ENCODE measurements around the gene CSAD. TPM values are rescaled to one million over a fixed set of nuclear protein-coding genes. Genes with fewer than 3 reads are reported as not detected.

CSAD gene
- polyA plus RNA-seq, 1 experiment: 30.7 TPM

- Histone ChIP-seq H3K27me3 (ENCODE audit: control insufficient read depth, insufficient read depth, low read length) (no peaks in the 10 kb centered on the region), H3K36me3 (ENCODE audit: control insufficient read depth, insufficient read depth, low read length) (no peaks in the 10 kb centered on the region), H3K4me3 (ENCODE audit: low read depth, low read length) (no peak overlapping the region)
- ChIA-PET POLR2A (no interaction called here), CTCF (interaction anchor here (1.0 to 2.7 kb wide), 7 partner anchors 10 to 156 kb away, joined by 3 to 27 read pairs (median 4); partner anchors contain the start of gene SOAT2)
- TF ChIP-seq, protein P1, sequence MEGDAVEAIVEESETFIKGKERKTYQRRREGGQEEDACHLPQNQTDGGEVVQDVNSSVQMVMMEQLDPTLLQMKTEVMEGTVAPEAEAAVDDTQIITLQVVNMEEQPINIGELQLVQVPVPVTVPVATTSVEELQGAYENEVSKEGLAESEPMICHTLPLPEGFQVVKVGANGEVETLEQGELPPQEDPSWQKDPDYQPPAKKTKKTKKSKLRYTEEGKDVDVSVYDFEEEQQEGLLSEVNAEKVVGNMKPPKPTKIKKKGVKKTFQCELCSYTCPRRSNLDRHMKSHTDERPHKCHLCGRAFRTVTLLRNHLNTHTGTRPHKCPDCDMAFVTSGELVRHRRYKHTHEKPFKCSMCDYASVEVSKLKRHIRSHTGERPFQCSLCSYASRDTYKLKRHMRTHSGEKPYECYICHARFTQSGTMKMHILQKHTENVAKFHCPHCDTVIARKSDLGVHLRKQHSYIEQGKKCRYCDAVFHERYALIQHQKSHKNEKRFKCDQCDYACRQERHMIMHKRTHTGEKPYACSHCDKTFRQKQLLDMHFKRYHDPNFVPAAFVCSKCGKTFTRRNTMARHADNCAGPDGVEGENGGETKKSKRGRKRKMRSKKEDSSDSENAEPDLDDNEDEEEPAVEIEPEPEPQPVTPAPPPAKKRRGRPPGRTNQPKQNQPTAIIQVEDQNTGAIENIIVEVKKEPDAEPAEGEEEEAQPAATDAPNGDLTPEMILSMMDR (IDR thresholded peaks at IDR 0.05; ENCODE audit: insufficient read depth, low read depth, low read length): no peak
- DNase-seq (ENCODE audit: low read depth): no peak
Measured at GRCh38 chr12:53194973-53195372, 14.2 kb upstream of the CSAD start.

GRCh38 chr12:53193985-53194716 is 13.4 kb upstream of the CSAD start:
- Histone ChIP-seq H3K4me3 (ENCODE audit: low read depth, low read length) (no peak overlapping the region), H3K36me3 (ENCODE audit: control insufficient read depth, insufficient read depth, low read length) (no peaks in the 10 kb centered on the region), H3K27me3 (ENCODE audit: control insufficient read depth, insufficient read depth, low read length) (no peaks in the 10 kb centered on the region)
- ChIA-PET CTCF (interaction anchor here (0.6 to 2.7 kb wide), 6 partner anchors 11 to 155 kb away, joined by 3 to 27 read pairs (median 3); partner anchors contain the start of gene SOAT2), POLR2A (no interaction called here)
- TF ChIP-seq, protein P1 (IDR thresholded peaks at IDR 0.05; ENCODE audit: insufficient read depth, low read depth, low read length): no peak
- no peak for DNase-seq (ENCODE audit: low read depth)

- POLR2A ChIA-PET: no interaction called here
- no peak overlapping the region for H3K4me3 ChIP-seq (ENCODE audit: low read depth, low read length)
- H3K27me3 ChIP-seq (ENCODE audit: control insufficient read depth, insufficient read depth, low read length): no peaks in the 10 kb centered on the region
- no peak for DNase-seq (ENCODE audit: low read depth)
- H3K36me3 ChIP-seq (ENCODE audit: control insufficient read depth, insufficient read depth, low read length): peaks cover 4% of the 10 kb centered on the region
- CTCF ChIA-PET: interaction anchor here (0.7 to 5.2 kb wide), 3 partner anchors 10 to 168 kb away, joined by 3 to 67 read pairs (median 5); no protein-coding TSS in a partner anchor
- TF ChIP-seq, protein P1 (IDR thresholded peaks at IDR 0.05; ENCODE audit: insufficient read depth, low read depth, low read length): no peak
Measured at GRCh38 chr12:53193040-53193439, 12.3 kb upstream of the CSAD start.

GRCh38 chr12:53192531-53193021 is 11.9 kb upstream of the CSAD start:
- H3K36me3 ChIP-seq (ENCODE audit: control insufficient read depth, insufficient read depth, low read length): peaks cover 8% of the 10 kb centered on the region
- CTCF ChIA-PET: interaction anchor here (0.7 to 5.2 kb wide), 4 partner anchors 10 to 168 kb away, joined by 3 to 67 read pairs (median 4); no protein-coding TSS in a partner anchor
- DNase-seq (ENCODE audit: low read depth): no peak
- TF ChIP-seq, protein P1 (IDR thresholded peaks at IDR 0.05; ENCODE audit: insufficient read depth, low read depth, low read length): no peak
- no peaks in the 10 kb centered on the region for H3K27me3 ChIP-seq (ENCODE audit: control insufficient read depth, insufficient read depth, low read length)
- H3K4me3 ChIP-seq (ENCODE audit: low read depth, low read length): no peak overlapping the region
- POLR2A ChIA-PET: no interaction called here

- CTCF ChIA-PET: interaction anchor here (1.1 to 5.2 kb wide), 3 partner anchors 9 to 32 kb away, joined by 3 to 67 read pairs (median 5); no protein-coding TSS in a partner anchor
- no peak for DNase-seq (ENCODE audit: low read depth)
- no peaks in the 10 kb centered on the region for H3K27me3 ChIP-seq (ENCODE audit: control insufficient read depth, insufficient read depth, low read length)
- POLR2A ChIA-PET: no interaction called here
- peaks cover 12% of the 10 kb centered on the region for H3K36me3 ChIP-seq (ENCODE audit: control insufficient read depth, insufficient read depth, low read length)
- TF ChIP-seq, protein P1 (IDR thresholded peaks at IDR 0.05; ENCODE audit: insufficient read depth, low read depth, low read length): no peak
- H3K4me3 ChIP-seq (ENCODE audit: low read depth, low read length): no peak overlapping the region
Measured at GRCh38 chr12:53191885-53192530, 11.3 kb upstream of the CSAD start.
